Left ventricle myocardium superior (tissue), 1 donor: Measurements from ENCODE around the gene DMAC2. TPM values are rescaled to one million over a fixed set of nuclear protein-coding genes. Genes with fewer than 3 reads are reported as not detected.
"Not testable (repeated sequence)": the region's sequence is repeated elsewhere in the genome, so short reads cannot be mapped to it uniquely, and the experiment has no call there.

Experiments used
- ATAC-seq: fragments of 200-7000 bp; cut with Tn5 transposase; one replicate; pipeline ENCODE4 v1.9.1; 2020; ENCODE audit warnings: mild to moderate bottlenecking, moderate library complexity
- DNase-seq: peaks from one replicate; pipeline ENCODE4 v3.0.0-alpha.2; 2020
- intact Hi-C: fragments of 100-400 bp; cut with micrococcal nuclease; formaldehyde crosslinking; loops from one replicate; pipeline ENCODE4 v1.11.0; 2022
- total RNA-seq: library from RNA; stranded (reverse); fragmentation: NEBNext Ultra II Directional; extraction: Animal tissue kit (Norgen Biotek cat#: 25700); gene quantifications from one replicate; pipeline ENCODE4 v1.2.1, GENCODE V29; 2021
- donor health status: DM: no; HTN: yes; CAD: no; lungs with severe emphysema.

The DMAC2 gene
- total RNA-seq, 1 donor from 2014 or later, result 111 TPM

DNA sequence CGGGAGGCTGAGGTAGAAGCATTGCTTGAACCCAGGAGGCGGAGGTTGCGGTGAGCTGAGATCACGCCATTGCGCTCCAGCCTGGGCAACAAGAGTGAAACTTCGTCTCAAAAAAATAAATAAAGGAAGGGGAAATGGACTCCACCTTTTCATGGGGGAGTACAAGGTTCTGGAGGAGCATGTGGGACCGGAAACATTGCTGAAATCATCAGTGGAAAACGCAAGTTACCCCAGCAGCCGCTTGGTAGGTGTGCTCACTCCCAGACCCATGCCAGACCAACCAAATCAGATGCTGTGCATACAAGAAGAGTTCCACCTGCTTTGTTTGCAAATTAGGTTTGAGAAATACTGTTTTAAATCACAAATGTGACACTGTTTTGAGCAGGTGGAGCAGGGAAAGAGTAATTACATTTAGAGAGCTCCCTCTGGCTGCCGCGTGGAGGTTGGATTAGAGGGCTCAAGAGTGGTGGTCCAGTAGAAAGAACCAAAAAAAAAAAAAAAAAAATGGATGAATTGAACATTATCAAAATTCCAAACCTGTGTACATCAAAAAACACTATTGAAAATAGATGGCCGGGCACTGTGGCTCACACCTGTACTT, 8.1 kb upstream of the DMAC2 start:
- DNase-seq (no peak), ATAC-seq (peak; percentile 42)
- intact Hi-C loops, result loop anchor here (10.0 kb wide), 1 partner anchor 87 kb away; no protein-coding TSS in a partner anchor

GRCh38 chr19:41445575-41445974, 5.9 kb upstream of the DMAC2 start:
- intact Hi-C loops, result loop anchor here (10.0 kb wide), 1 partner anchor 89 kb away; no protein-coding TSS in a partner anchor

GRCh38 chr19:41443813-41444455, 4.2 kb upstream of the DMAC2 start:
- DNase-seq (no peak), ATAC-seq (no peak)
- intact Hi-C loops, result loop anchor here (10.0 kb wide), 1 partner anchor 91 kb away; no protein-coding TSS in a partner anchor

More at GRCh38 chr19:41445575-41445974, 5.9 kb upstream of the DMAC2 start:
- DNase-seq (no peak), ATAC-seq (no peak)

DNA sequence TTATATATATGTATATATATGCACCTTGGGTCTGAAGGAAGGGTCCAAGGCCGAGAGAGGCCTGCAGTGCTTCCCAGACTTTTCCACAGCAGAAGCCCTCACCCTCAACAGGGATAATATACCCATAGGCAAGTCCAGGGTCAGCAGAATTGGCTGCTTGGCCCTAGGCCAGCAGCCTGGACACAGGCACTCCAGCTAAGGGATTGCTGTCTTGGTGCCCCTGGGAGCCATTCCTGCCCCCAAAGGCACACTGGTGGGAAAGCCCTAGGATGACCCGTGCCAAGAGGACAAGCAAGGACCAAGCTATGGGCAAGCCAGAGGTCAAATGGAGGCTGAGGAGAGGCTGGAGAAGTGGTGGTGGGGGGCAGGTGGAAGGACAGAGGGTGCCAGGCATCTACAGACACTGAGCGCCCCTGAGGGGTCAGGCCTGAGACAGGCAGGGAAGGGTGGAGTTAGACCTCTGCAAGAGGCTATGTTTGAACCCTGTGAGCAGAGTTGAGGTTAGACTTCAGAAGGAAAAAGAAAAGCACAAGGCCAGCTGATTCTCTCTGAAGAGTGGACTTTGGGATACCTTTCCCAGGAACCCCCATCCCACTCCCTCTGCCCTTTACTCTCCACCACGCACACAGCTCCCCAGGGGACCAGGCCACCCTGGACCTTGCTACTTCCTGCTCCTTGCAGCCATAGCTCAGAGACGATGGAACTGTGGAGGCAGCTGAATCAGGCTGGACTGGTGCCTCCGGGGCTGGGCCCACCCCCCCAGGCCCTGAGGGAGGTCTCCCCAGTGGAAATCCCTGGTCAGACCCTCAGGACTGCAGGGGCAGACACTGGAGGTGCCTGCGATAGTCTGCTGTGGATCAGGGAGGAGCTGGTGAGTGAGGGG, 3.0 kb upstream of the DMAC2 start, which contains the start of gene ERICH4:
Gene ERICH4, plus strand, starts transcription at position 684 of the 883 bp plus-strand sequence. Its CDS starts 14 bp downstream, at position 698.
- intact Hi-C loops, result loop anchor here (10.0 kb wide), 1 partner anchor 92 kb away; no protein-coding TSS in a partner anchor
- ATAC-seq (no peak), DNase-seq (no peak)

- DNase-seq, result no peak
- intact Hi-C loops, result loop anchor here (10.0 kb wide), 1 partner anchor 93 kb away; no protein-coding TSS in a partner anchor
- no peak for ATAC-seq
These were observed 1.7 kb upstream of the DMAC2 start for GRCh38 chr19:41441321-41441945.

DNA sequence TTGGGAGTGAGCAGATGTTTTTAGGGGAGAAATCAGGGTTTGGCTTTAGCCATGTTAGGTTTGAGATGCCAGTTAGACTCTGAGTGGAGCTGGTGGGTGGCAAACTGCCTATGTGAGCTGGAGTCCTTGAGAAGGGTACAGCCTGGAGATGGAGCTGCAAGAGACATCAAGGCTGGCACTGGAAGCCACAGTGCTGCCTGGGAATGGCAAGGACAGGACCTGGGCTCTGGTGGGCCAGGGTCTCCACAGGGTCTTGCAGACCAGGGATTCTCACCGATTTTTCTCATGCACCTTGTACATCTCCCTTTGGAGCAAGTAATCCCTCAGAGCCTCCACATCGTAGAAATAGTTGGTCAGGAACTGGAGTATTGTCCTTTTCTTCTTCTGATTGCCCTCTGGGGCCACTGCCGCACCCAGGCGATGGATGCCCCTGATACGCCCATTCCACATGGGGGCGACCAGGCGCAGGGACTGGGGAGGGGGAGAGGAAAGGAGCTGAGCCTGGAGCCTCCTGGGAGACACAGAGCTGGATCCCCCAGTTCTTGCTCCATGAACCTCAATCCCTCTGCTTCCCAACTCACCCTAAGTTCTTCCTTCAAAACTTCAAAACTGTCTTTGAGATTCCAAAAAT, 1.7 kb downstream of the DMAC2 start:
- DNase-seq, result no peak
- ATAC-seq, result no peak
- intact Hi-C loops, result no loop called here

DNA sequence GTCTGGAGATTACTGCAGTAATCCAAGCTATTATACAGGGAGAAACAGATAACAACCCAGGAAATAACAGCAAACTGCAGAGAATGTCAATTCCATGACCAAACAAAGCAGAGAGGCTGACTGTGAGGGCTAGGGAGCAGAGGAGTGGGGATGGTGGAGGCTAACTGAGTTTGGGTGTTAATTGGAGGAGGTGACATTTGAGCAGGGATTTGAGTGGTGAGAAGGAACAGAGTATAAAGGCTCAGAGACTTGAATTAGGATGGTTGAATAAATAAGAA, 3.1 kb downstream of the DMAC2 start:
- DNase-seq (no peak), ATAC-seq (no peak)
- intact Hi-C loops, result no loop called here

GRCh38 chr19:41435936-41436673, 3.6 kb downstream of the DMAC2 start:
- intact Hi-C loops, result no loop called here
- ATAC-seq, result no peak
- DNase-seq, result no peak

GRCh38 chr19:41435376-41435775, 4.3 kb downstream of the DMAC2 start:
- intact Hi-C loops, DNase-seq, ATAC-seq: not testable (repeated sequence)

- DNase-seq (no peak), ATAC-seq (no peak)
- intact Hi-C loops, result no loop called here
These were observed 5.3 kb downstream of the DMAC2 start for GRCh38 chr19:41434450-41434849.

DNA sequence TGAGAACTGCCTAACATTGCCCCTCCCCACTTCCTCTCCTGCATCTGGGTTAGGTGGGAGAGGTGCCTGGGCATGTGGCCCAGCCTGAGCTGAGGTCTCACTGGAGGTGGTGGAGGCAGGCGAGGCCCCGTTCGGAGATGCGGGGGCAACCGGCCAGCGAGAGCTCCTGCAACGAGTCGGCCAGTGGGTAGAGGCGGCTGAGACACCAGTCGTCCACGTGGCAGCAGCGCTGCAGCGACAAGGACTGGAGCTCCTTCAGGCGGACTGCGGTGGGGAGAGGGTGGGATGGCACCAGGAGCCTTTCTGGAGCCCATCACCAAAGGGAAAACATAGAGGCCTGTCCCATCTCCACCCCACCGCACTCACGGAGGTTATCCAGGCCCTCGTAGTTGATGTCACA, 6.5 kb downstream of the DMAC2 start:
- intact Hi-C loops, result no loop called here
- DNase-seq (no peak), ATAC-seq (no peak)

GRCh38 chr19:41431426-41432386, 8.0 kb downstream of the DMAC2 start:
- DNase-seq (peak; percentile 88), ATAC-seq (peak; percentile 82)
- intact Hi-C loops, result no loop called here

- DNase-seq (no peak), ATAC-seq (no peak)
- intact Hi-C loops, result no loop called here
These were observed 8.8 kb downstream of the DMAC2 start for GRCh38 chr19:41430922-41431321.

DNA sequence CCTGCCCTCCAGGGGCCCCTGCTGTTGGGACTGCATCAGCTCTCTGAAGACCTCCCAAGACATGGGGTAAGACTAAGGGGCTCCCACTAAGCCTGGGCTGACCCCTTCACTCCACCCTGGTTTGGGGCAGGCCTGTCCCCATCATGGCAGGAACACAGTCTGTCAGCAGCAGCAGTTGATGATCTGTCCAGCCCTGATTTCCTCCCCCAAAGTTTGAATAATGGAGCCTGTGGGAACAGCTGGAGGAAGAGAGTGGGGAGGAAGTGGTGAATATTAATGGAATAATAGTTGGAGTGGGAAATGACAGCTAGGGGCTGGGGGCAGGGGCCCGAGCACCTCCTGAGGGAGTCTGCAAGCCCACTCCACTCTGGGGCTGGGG, 11.2 kb downstream of the DMAC2 start:
- intact Hi-C loops, result no loop called here
- ATAC-seq (no peak), DNase-seq (no peak)

DNA sequence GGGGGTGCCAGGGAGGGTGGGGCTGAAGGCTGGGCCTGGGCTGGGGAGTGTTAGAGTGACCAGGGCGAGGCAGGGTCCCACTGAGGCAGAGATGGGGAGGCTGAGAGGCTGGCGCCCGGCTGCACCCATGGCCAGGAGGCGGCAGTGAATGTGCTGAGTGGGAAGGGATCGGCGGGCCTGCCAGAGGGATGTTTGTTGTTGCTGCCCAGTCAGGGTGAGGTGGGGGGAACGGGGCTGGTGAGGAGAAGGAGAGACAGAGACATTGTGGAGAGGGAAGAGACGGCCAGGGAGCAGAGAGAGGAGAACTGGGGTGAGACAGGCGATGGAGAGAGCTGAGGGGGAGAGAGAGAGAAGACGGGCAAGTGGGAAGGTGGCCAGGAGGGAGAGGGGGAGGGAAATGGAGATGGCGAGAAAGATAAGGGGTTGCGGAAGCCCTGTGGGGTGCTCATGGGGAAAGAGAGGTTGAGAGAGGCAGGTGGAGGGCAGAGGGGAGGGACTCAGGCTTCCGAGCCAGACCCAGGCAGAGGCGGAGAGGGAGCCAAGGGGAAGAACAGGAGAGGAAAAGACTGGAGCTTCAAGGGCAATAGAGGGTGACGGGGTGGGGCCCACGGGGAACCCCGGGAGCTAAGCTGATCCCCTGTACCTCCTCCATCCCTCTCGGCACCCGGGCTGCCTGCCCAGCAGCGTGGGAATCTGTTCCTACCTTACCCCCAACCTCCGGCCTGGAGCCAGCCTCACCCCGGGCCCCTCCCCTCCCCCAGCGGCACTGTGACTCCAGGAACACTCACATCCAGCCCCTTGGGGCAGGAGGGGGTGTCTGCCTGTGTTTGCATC, 11.8 kb downstream of the DMAC2 start:
- intact Hi-C loops, result no loop called here
- ATAC-seq (peak; percentile 29), DNase-seq (peak; percentile 73)

GRCh38 chr19:41426952-41427646, 12.6 kb downstream of the DMAC2 start, which contains the start of gene B3GNT8:
B3GNT8 (minus strand) TSS chr19:41427374; CDS start chr19:41426778, 596 bp downstream.
- intact Hi-C loops, result no loop called here
- DNase-seq (peak; percentile 94), ATAC-seq (peak; percentile 84)
